DOHH2 (cell line): ENCODE data around the gene YWHAQ.
"Not testable (repeated sequence)": the region's sequence is repeated elsewhere in the genome, so short reads cannot be mapped to it uniquely, and the experiment has no call there.

ENCODE experiments used
- H3F3A ChIP-seq: fragments of 200-600 bp; sonication (generic), shearing (Covaris generic); 2 replicates; pipeline ENCODE4 v1.6.0; 2016; ENCODE audit warnings: antibody characterized with exemption, mild to moderate bottlenecking; ENCODE audit not compliant: control insufficient read depth, insufficient read depth
- H3K27ac ChIP-seq: fragments of 200-600 bp; sonication (generic); 2 replicates; pipeline ENCODE4 v1.5.1; 2014; ENCODE audit warnings: low read depth, mild to moderate bottlenecking, low read length, moderate library complexity
- H3K27me3 ChIP-seq: fragments of 200-600 bp; sonication (generic); 2 replicates; pipeline ENCODE4 v1.6.1; 2014; ENCODE audit warnings: mild to moderate bottlenecking, low read length, mixed read lengths; ENCODE audit not compliant: control insufficient read depth
- H3K36me3 ChIP-seq: fragments of 200-600 bp; sonication (generic); 2 replicates; pipeline ENCODE4 v1.6.1; 2014; ENCODE audit warnings: mild to moderate bottlenecking, low read length, moderate library complexity, mixed read lengths; ENCODE audit not compliant: control insufficient read depth
- H3K4me1 ChIP-seq: fragments of 200-600 bp; sonication (generic); 2 replicates; pipeline ENCODE4 v1.6.1; 2014; ENCODE audit warnings: mild to moderate bottlenecking, low read length, mixed read lengths; ENCODE audit not compliant: control insufficient read depth
- H3K4me2 ChIP-seq: fragments of 200-600 bp; sonication (generic); 2 replicates; pipeline ENCODE4 v1.6.0; 2014; ENCODE audit warnings: mild to moderate bottlenecking, low read length, moderate library complexity
- H3K4me3 ChIP-seq: fragments of 200-600 bp; sonication (generic); 2 replicates; pipeline ENCODE4 v1.5.1; 2014; ENCODE audit warnings: mild to moderate bottlenecking, low read length, mixed read lengths
- H3K79me2 ChIP-seq: fragments of 200-600 bp; sonication (generic); 2 replicates; pipeline ENCODE4 v1.6.1; 2014; ENCODE audit warnings: mild to moderate bottlenecking, low read length, mixed read lengths; ENCODE audit not compliant: control insufficient read depth
- H3K9me2 ChIP-seq: fragments of 200-600 bp; sonication (generic); replicated peaks from 2 replicates; pipeline ENCODE4 v1.6.1; 2014; ENCODE audit warnings: mild to moderate bottlenecking, low read length, mixed read lengths; ENCODE audit not compliant: control insufficient read depth
- H3K9me3 ChIP-seq: fragments of 200-600 bp; sonication (generic); 2 replicates; pipeline ENCODE4 v1.6.1; 2014; ENCODE audit warnings: antibody characterized with exemption, low read length, mixed read lengths; ENCODE audit not compliant: control insufficient read depth, insufficient read depth
- H4K20me1 ChIP-seq: fragments of 200-600 bp; sonication (generic); 2 replicates; pipeline ENCODE4 v1.6.0; 2014; ENCODE audit warnings: low read depth, mild to moderate bottlenecking, antibody characterized with exemption, low read length, moderate library complexity; ENCODE audit not compliant: control insufficient read depth, insufficient read depth
- CTCF ChIP-seq: fragments of 200-600 bp; sonication (generic); IDR thresholded peaks from one replicate; pipeline ENCODE4 v1.5.1; 2014; ENCODE audit warnings: antibody characterized with exemption, mild to moderate bottlenecking, low read depth, low read length; ENCODE audit not compliant: poor library complexity, severe bottlenecking
- EZH2phosphoT487 ChIP-seq: fragments of 200-600 bp; sonication (generic); IDR thresholded peaks from 2 replicates; pipeline ENCODE4 v1.6.1; 2017; ENCODE audit warnings: borderline replicate concordance, mild to moderate bottlenecking, antibody characterized with exemption, low read length, moderate library complexity, mixed read lengths

The YWHAQ gene

GRCh38 chr2:9610781-9611548, 19.8 kb downstream of the YWHAQ start:
- TF ChIP-seq CTCF = no peak
- no peak for TF ChIP-seq EZH2phosphoT487
- peaks cover 42% of the 10 kb centered on the region for H3K36me3 ChIP-seq
- peaks cover 37% of the 10 kb centered on the region for H4K20me1 ChIP-seq
- H3F3A ChIP-seq = peaks cover 12% of the 10 kb centered on the region
- peaks cover 100% of the 10 kb centered on the region for H3K79me2 ChIP-seq
- H3K27me3 ChIP-seq = no peaks in the 10 kb centered on the region
- H3K4me2 ChIP-seq = peak overlapping the region; percentile 17; the same call in 1 of the 2 replicates
- no peak overlapping the region for H3K4me3 ChIP-seq
- no peaks in the 10 kb centered on the region for H3K9me2 ChIP-seq
- peaks cover 61% of the 10 kb centered on the region for H3K4me1 ChIP-seq
- no peaks in the 10 kb centered on the region for H3K9me3 ChIP-seq
- no peak overlapping the region for H3K27ac ChIP-seq

- peaks cover 12% of the 10 kb centered on the region for H3F3A ChIP-seq
- H3K4me1 ChIP-seq = peaks cover 58% of the 10 kb centered on the region
- not testable (repeated sequence) for H3K9me3 ChIP-seq, H3K27me3 ChIP-seq, H3K9me2 ChIP-seq
- peaks cover 37% of the 10 kb centered on the region for H4K20me1 ChIP-seq
- H3K79me2 ChIP-seq = peaks cover 100% of the 10 kb centered on the region
- peak overlapping the region; percentile 53 for H3K4me3 ChIP-seq
- H3K27ac ChIP-seq = peak overlapping the region; percentile 69
- H3K36me3 ChIP-seq = peaks cover 29% of the 10 kb centered on the region
- H3K4me2 ChIP-seq = peak overlapping the region; percentile 64
Measured at GRCh38 chr2:9608491-9608890, 22.3 kb downstream of the YWHAQ start.

- no peaks in the 10 kb centered on the region for H3K9me3 ChIP-seq
- no peaks in the 10 kb centered on the region for H3K27me3 ChIP-seq
- no peak overlapping the region for H3K4me2 ChIP-seq
- TF ChIP-seq EZH2phosphoT487 (no peak), CTCF (no peak)
- H3K79me2 ChIP-seq = peaks cover 98% of the 10 kb centered on the region
- peaks cover 41% of the 10 kb centered on the region for H3K36me3 ChIP-seq
- no peak overlapping the region for H3K27ac ChIP-seq
- no peaks in the 10 kb centered on the region for H3F3A ChIP-seq
- H4K20me1 ChIP-seq = peaks cover 5% of the 10 kb centered on the region
- no peaks in the 10 kb centered on the region for H3K9me2 ChIP-seq
- peaks cover 9% of the 10 kb centered on the region for H3K4me1 ChIP-seq
- no peak overlapping the region for H3K4me3 ChIP-seq
Measured at GRCh38 chr2:9602412-9602811, 28.4 kb downstream of the YWHAQ start.

GRCh38 chr2:9601397-9601796, 29.4 kb downstream of the YWHAQ start:
- Histone ChIP-seq H3K4me2 (no peak overlapping the region), H3K36me3 (peaks cover 40% of the 10 kb centered on the region), H3K27me3 (no peaks in the 10 kb centered on the region), H3K79me2 (peaks cover 98% of the 10 kb centered on the region), H3K9me2 (no peaks in the 10 kb centered on the region), H3K4me3 (no peak overlapping the region), H3F3A (0 out of 2 replicates have a peak, but pooled peaks cover 7% of the 10 kb centered on the region), H4K20me1 (peaks cover 11% of the 10 kb centered on the region), H3K9me3 (no peaks in the 10 kb centered on the region), H3K4me1 (peaks cover 17% of the 10 kb centered on the region), H3K27ac (no peak overlapping the region)
- no peak for TF ChIP-seq EZH2phosphoT487
- TF ChIP-seq CTCF = no peak
